Astrocyte (in vitro differentiated cells and primary cell): Measurements from ENCODE around the gene HRAS. TPM values are rescaled to one million over a fixed set of nuclear protein-coding genes. Genes with fewer than 3 reads are reported as not detected.

ENCODE experiments used
- DNase-seq: peaks from one replicate; pipeline ENCODE4 v3.0.0-alpha.2; 2010; ENCODE audit warnings: low read depth
- FAIRE-seq: peaks from 2 replicates; lab custom pipeline; 2011; peaks lifted over from hg19 to GRCh38; lab: Jason Lieb, UNC
- H2AFZ ChIP-seq: 2 replicates; pipeline ENCODE4 v1.6.0; 2012; ENCODE audit warnings: low read depth, low read length, inconsistent platforms
- H3K27ac ChIP-seq: 2 replicates; pipeline ENCODE4 v1.5.1; 2011; ENCODE audit warnings: low read depth, low read length, inconsistent platforms
- H3K27me3 ChIP-seq: 2 replicates; pipeline ENCODE4 v1.6.0; 2011; ENCODE audit warnings: low read length, inconsistent platforms; ENCODE audit not compliant: insufficient read depth
- H3K36me3 ChIP-seq: 2 replicates; pipeline ENCODE4 v1.5.1; 2011; ENCODE audit warnings: low read length, inconsistent platforms; ENCODE audit not compliant: insufficient read depth
- H3K4me1 ChIP-seq: 2 replicates; pipeline ENCODE4 v1.5.1; 2011; ENCODE audit warnings: low read length, inconsistent platforms; ENCODE audit not compliant: insufficient read depth
- H3K4me2 ChIP-seq: 2 replicates; pipeline ENCODE4 v1.6.0; 2012; ENCODE audit warnings: low read length, inconsistent platforms
- H3K4me3 ChIP-seq: 2 replicates; pipeline ENCODE4 v1.5.1; 2011; ENCODE audit warnings: low read depth, mild to moderate bottlenecking, low read length, inconsistent platforms; ENCODE audit not compliant: insufficient read depth
- H3K79me2 ChIP-seq: 2 replicates; pipeline ENCODE4 v1.6.0; 2012; ENCODE audit warnings: mild to moderate bottlenecking, low read length, inconsistent platforms; ENCODE audit not compliant: insufficient read depth
- H3K9ac ChIP-seq: 2 replicates; pipeline ENCODE4 v1.6.0; 2012; ENCODE audit warnings: mild to moderate bottlenecking, low read length, inconsistent platforms
- H3K9me3 ChIP-seq: 2 replicates; pipeline ENCODE4 v1.5.1; 2012; ENCODE audit warnings: low read depth, mild to moderate bottlenecking, low read length, inconsistent platforms; ENCODE audit not compliant: insufficient read depth
- H4K20me1 ChIP-seq: 2 replicates; pipeline ENCODE4 v1.6.0; 2012; ENCODE audit warnings: low read length, inconsistent platforms; ENCODE audit not compliant: insufficient read depth
- H3K27ac Mint-ChIP-seq: one replicate; pipeline ENCODE4 v1.8.0; 2021; ENCODE audit warnings: mild to moderate bottlenecking, mixed read lengths; ENCODE audit not compliant: unreplicated experiment
- H3K27me3 Mint-ChIP-seq: one replicate; pipeline ENCODE4 v1.8.0; 2021; ENCODE audit warnings: low read depth, mixed read lengths; ENCODE audit not compliant: unreplicated experiment
- H3K36me3 Mint-ChIP-seq: one replicate; pipeline ENCODE4 v1.8.0; 2021; ENCODE audit warnings: low read depth, mixed read lengths; ENCODE audit not compliant: unreplicated experiment
- H3K4me1 Mint-ChIP-seq: one replicate; pipeline ENCODE4 v1.8.0; 2021; ENCODE audit warnings: low read depth, mixed read lengths; ENCODE audit not compliant: unreplicated experiment
- H3K4me3 Mint-ChIP-seq: one replicate; pipeline ENCODE4 v1.8.0; 2021; ENCODE audit warnings: mild to moderate bottlenecking, moderate library complexity, mixed read lengths; ENCODE audit not compliant: unreplicated experiment
- H3K9me3 Mint-ChIP-seq: one replicate; pipeline ENCODE4 v1.8.0; 2021; ENCODE audit warnings: mild to moderate bottlenecking, mixed read lengths; ENCODE audit not compliant: unreplicated experiment
- EZH2 ChIP-seq: IDR thresholded peaks from 2 replicates; pipeline ENCODE4 v1.6.1; 2012; ENCODE audit warnings: mild to moderate bottlenecking, low read length, inconsistent platforms; ENCODE audit not compliant: insufficient read depth
- total RNA-seq: library from RNA; stranded (reverse); gene quantifications from 2 replicates; pipeline ENCODE4 v1.2.1, GENCODE V29; 2021
- TF ChIP-seq, protein P1 (sequence below): IDR thresholded peaks from 2 replicates; pipeline ENCODE4 v1.5.1; 2011; ENCODE audit warnings: low read depth, mild to moderate bottlenecking, inconsistent platforms, low read length, moderate library complexity; ENCODE audit not compliant: insufficient read depth

Gene HRAS
- total RNA-seq, 1 donor from 2014 or later: 84.2 TPM

DNA sequence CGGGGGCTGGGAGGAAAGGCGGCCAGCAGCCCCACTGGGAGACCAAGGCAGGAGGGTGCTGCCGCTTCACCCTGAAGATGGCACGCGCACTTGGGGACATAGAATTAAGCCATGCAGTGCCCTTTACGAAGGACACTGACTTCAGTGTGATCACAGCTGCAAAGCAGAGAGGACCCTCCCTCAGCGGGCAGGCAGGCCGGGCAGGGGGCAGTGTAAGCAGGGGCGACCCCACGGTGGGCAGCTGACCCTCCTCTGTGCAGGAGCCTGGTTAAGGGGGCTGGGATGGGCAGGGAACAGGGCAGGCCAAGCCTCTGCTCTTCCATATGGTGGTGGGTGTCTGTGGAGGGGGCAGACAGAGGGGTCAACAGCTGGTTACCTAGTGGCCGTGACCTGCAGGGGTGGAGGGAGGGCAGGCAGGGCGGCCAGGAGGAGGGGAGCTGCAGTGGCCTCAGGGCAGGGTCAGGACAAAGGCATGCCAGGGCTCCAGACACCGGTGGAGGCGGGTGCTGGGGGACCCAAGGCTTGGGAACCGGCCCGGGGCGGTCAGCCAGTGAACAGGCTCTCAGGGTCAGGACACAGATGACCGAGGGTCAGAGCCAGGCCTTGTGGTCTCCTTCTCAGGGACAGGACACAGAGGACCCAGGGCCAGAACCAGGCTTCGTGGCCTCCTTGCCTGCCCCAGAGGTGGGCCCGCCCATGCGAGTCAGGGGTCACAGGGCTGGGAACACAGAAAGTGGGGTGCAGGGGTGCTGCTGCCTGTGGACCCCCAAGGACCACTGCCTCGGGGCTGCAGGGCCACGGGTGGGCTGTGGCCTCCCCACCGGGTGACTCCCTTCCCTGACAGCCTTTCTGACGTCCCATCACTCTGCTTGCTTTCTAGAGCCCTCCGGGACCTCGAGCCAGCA is 18.0 kb upstream of the HRAS start:
- no peak overlapping the region for H3K27ac Mint-ChIP-seq
- FAIRE-seq: no peak
- H3K9ac ChIP-seq: no peak overlapping the region

DNA sequence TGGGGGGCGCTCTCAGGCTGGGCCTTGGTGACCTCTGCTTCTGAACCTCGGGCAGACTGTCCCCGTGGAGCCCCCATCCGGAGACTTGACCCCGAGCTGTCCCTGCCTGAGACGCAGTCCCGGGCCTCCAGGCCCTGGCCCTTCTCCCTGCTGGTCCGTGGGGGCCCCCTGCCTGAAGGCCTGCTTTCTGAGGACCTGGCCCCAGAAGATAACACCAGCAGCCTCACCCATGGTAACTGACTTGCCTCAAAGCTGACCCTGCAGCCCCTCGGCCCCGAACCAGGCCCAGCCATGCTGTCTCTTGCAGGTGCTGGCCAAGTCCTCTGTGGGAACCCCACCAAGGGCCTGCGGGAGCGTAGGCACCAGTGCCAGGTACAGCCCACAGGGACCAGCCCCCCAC is 16.2 kb upstream of the HRAS start:
- Mint-ChIP-seq H3K27me3 (peaks cover 7% of the 10 kb centered on the region), H3K9me3 (no peaks in the 10 kb centered on the region), H3K27ac (no peak overlapping the region), H3K36me3 (no peaks in the 10 kb centered on the region), H3K4me3 (no peak overlapping the region), H3K4me1 (peaks cover 6% of the 10 kb centered on the region)
- TF ChIP-seq, protein P1, sequence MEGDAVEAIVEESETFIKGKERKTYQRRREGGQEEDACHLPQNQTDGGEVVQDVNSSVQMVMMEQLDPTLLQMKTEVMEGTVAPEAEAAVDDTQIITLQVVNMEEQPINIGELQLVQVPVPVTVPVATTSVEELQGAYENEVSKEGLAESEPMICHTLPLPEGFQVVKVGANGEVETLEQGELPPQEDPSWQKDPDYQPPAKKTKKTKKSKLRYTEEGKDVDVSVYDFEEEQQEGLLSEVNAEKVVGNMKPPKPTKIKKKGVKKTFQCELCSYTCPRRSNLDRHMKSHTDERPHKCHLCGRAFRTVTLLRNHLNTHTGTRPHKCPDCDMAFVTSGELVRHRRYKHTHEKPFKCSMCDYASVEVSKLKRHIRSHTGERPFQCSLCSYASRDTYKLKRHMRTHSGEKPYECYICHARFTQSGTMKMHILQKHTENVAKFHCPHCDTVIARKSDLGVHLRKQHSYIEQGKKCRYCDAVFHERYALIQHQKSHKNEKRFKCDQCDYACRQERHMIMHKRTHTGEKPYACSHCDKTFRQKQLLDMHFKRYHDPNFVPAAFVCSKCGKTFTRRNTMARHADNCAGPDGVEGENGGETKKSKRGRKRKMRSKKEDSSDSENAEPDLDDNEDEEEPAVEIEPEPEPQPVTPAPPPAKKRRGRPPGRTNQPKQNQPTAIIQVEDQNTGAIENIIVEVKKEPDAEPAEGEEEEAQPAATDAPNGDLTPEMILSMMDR: no peak
- no peak for TF ChIP-seq EZH2
- Histone ChIP-seq H3K4me2 (no peak overlapping the region), H3K27me3 (peaks cover 8% of the 10 kb centered on the region), H3K9me3 (no peaks in the 10 kb centered on the region), H4K20me1 (no peaks in the 10 kb centered on the region), H3K9ac (no peak overlapping the region), H3K36me3 (no peaks in the 10 kb centered on the region), H3K79me2 (no peaks in the 10 kb centered on the region), H2AFZ (no peak overlapping the region), H3K4me3 (no peak overlapping the region), H3K4me1 (no peaks in the 10 kb centered on the region), H3K27ac (no peak overlapping the region)
- no peak for DNase-seq
- FAIRE-seq: no peak

More for the DNA sequence above, 18.0 kb upstream of the HRAS start:
- Histone ChIP-seq H3K36me3 (no peaks in the 10 kb centered on the region), H3K9me3 (no peaks in the 10 kb centered on the region), H3K27ac (no peak overlapping the region), H3K4me3 (no peak overlapping the region), H3K27me3 (peaks cover 18% of the 10 kb centered on the region), H4K20me1 (no peaks in the 10 kb centered on the region), H2AFZ (no peak overlapping the region), H3K4me1 (no peaks in the 10 kb centered on the region), H3K79me2 (no peaks in the 10 kb centered on the region), H3K4me2 (no peak overlapping the region)
- Mint-ChIP-seq H3K9me3 (no peaks in the 10 kb centered on the region), H3K36me3 (no peaks in the 10 kb centered on the region), H3K4me1 (peaks cover 6% of the 10 kb centered on the region), H3K27me3 (peaks cover 12% of the 10 kb centered on the region), H3K4me3 (no peak overlapping the region)
- no peak for DNase-seq
- TF ChIP-seq, protein P1: no peak
- TF ChIP-seq EZH2: no peak

DNA sequence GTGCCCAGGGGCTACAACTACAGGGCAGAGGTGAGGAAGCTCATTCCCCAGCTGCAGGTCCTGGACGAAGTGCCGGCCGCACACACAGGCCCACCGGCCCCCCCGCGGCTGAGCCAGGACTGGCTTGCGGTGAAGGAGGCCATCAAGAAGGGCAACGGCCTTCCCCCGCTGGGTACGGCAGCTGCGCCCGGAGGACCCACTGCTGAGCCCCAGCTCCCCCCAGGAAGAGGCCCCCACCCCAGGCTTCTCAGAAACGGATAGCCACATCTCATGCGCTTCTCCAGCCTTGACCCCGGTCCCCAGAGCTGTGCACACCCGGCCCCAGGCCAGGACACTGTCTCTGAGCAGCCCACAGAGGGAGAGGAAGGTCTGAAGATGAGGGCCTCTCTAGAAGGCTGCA is 15.8 kb upstream of the HRAS start:
- no peaks in the 10 kb centered on the region for H3K36me3 ChIP-seq
- H3K9me3 ChIP-seq: no peaks in the 10 kb centered on the region
- Mint-ChIP-seq H3K4me1 (peaks cover 6% of the 10 kb centered on the region), H3K4me3 (no peak overlapping the region), H3K27me3 (peaks cover 4% of the 10 kb centered on the region), H3K36me3 (no peaks in the 10 kb centered on the region), H3K27ac (no peak overlapping the region), H3K9me3 (no peaks in the 10 kb centered on the region)
- no peak overlapping the region for H3K4me3 ChIP-seq
- H3K79me2 ChIP-seq: no peaks in the 10 kb centered on the region
- H4K20me1 ChIP-seq: no peaks in the 10 kb centered on the region
- no peak overlapping the region for H3K27ac ChIP-seq
- DNase-seq (no peak), FAIRE-seq (no peak)
- H3K4me2 ChIP-seq: no peak overlapping the region
- H3K4me1 ChIP-seq: no peaks in the 10 kb centered on the region
- H2AFZ ChIP-seq: no peak overlapping the region
- no peak overlapping the region for H3K9ac ChIP-seq
- H3K27me3 ChIP-seq: peaks cover 4% of the 10 kb centered on the region
- TF ChIP-seq, protein P1: no peak
- TF ChIP-seq EZH2: no peak
